Liver (tissue), 3 donors: ENCODE measurements around the gene TRIM58.

Experiments
- ATF3 ChIP-seq: IDR thresholded peaks from 2 replicates; pipeline ENCODE4 v1.6.1; 2016; ENCODE audit warnings: antibody characterized with exemption
- CTCF ChIP-seq: fragments of 150-350 bp; IDR thresholded peaks from 2 replicates; pipeline ENCODE4 v1.5.1; 2017; ENCODE audit warnings: improper control_type of control experiment, low read depth, low read length; ENCODE audit not compliant: missing input control
- EGR1 ChIP-seq, 2 donors: IDR thresholded peaks; 2 replicates each; pipeline ENCODE4 v1.6.1; 2016 to 2018; ENCODE audit warnings: antibody characterized with exemption in 2 of 2, low read depth in 2 of 2
- FOXA1 ChIP-seq: IDR thresholded peaks from 2 replicates; pipeline ENCODE4 v1.6.1; 2016; ENCODE audit warnings: antibody characterized with exemption
- GABPA ChIP-seq, 2 donors: IDR thresholded peaks in 1 of 2; conservative IDR thresholded peaks in 1 of 2; 2 replicates each; pipeline ENCODE4 v1.6.1; 2016; ENCODE audit warnings: antibody characterized with exemption in 2 of 2, mild to moderate bottlenecking in 1 of 2, moderate library complexity in 1 of 2
- JUND ChIP-seq, 2 donors: IDR thresholded peaks; 2 replicates each; pipeline ENCODE4 v1.6.1; 2016; ENCODE audit warnings: antibody characterized with exemption in 2 of 2
- MAX ChIP-seq: IDR thresholded peaks from 2 replicates; pipeline ENCODE4 v1.6.1; 2016; ENCODE audit warnings: antibody characterized with exemption
- NR2F2 ChIP-seq: IDR thresholded peaks from 2 replicates; pipeline ENCODE4 v1.6.1; 2016; ENCODE audit warnings: antibody characterized with exemption
- RAD21 ChIP-seq, 2 donors: IDR thresholded peaks; 2 replicates each; pipeline ENCODE4 v1.6.1; 2016; ENCODE audit warnings: antibody characterized with exemption in 2 of 2, mild to moderate bottlenecking in 2 of 2
- REST ChIP-seq: IDR thresholded peaks from 2 replicates; pipeline ENCODE4 v1.6.1; 2016; ENCODE audit warnings: antibody characterized with exemption, mild to moderate bottlenecking
- SP1 ChIP-seq: IDR thresholded peaks from 2 replicates; pipeline ENCODE4 v1.6.1; 2018; ENCODE audit warnings: antibody characterized with exemption, mild to moderate bottlenecking
- TAF1 ChIP-seq: conservative IDR thresholded peaks from 2 replicates; pipeline ENCODE4 v1.6.1; 2016; ENCODE audit warnings: antibody characterized with exemption, mild to moderate bottlenecking
- YY1 ChIP-seq: IDR thresholded peaks from 2 replicates; pipeline ENCODE4 v1.6.1; 2016; ENCODE audit warnings: antibody characterized with exemption, mild to moderate bottlenecking
- ZBTB33 ChIP-seq: IDR thresholded peaks from 2 replicates; pipeline ENCODE4 v1.6.1; 2016; ENCODE audit warnings: antibody characterized with exemption
- donor health status: healthy.
- donor health status: healthy.

- TF ChIP-seq CTCF (no peak), GABPA (IDR thresholded peaks at IDR 0.05 in 1 of 2, conservative IDR thresholded peaks at IDR 0.05 in 1 of 2) (no peak), YY1 (no peak), EGR1 (IDR thresholded peaks at IDR 0.05; ENCODE audit: low read depth in 2 of 2) (no peak), TAF1 (no peak), REST (no peak), MAX (no peak), RAD21 (IDR thresholded peaks at IDR 0.05) (no peak), FOXA1 (no peak), NR2F2 (no peak), SP1 (no peak), ATF3 (no peak), JUND (IDR thresholded peaks at IDR 0.05) (no peak), ZBTB33 (no peak)
Observed at GRCh38 chr1:247904122-247904521, 47.1 kb downstream of the TRIM58 start.
